DOHH2 (cell line): ENCODE data around the gene CERCAM.

Experiments used
- H3F3A ChIP-seq: fragments of 200-600 bp; sonication (generic), shearing (Covaris generic); 2 replicates; pipeline ENCODE4 v1.6.0; 2016; ENCODE audit warnings: antibody characterized with exemption, mild to moderate bottlenecking; ENCODE audit not compliant: control insufficient read depth, insufficient read depth
- H3K27ac ChIP-seq: fragments of 200-600 bp; sonication (generic); 2 replicates; pipeline ENCODE4 v1.5.1; 2014; ENCODE audit warnings: low read depth, mild to moderate bottlenecking, low read length, moderate library complexity
- H3K27me3 ChIP-seq: fragments of 200-600 bp; sonication (generic); 2 replicates; pipeline ENCODE4 v1.6.1; 2014; ENCODE audit warnings: mild to moderate bottlenecking, low read length, mixed read lengths; ENCODE audit not compliant: control insufficient read depth
- H3K36me3 ChIP-seq: fragments of 200-600 bp; sonication (generic); 2 replicates; pipeline ENCODE4 v1.6.1; 2014; ENCODE audit warnings: mild to moderate bottlenecking, low read length, moderate library complexity, mixed read lengths; ENCODE audit not compliant: control insufficient read depth
- H3K4me1 ChIP-seq: fragments of 200-600 bp; sonication (generic); 2 replicates; pipeline ENCODE4 v1.6.1; 2014; ENCODE audit warnings: mild to moderate bottlenecking, low read length, mixed read lengths; ENCODE audit not compliant: control insufficient read depth
- H3K4me2 ChIP-seq: fragments of 200-600 bp; sonication (generic); 2 replicates; pipeline ENCODE4 v1.6.0; 2014; ENCODE audit warnings: mild to moderate bottlenecking, low read length, moderate library complexity
- H3K4me3 ChIP-seq: fragments of 200-600 bp; sonication (generic); 2 replicates; pipeline ENCODE4 v1.5.1; 2014; ENCODE audit warnings: mild to moderate bottlenecking, low read length, mixed read lengths
- H3K79me2 ChIP-seq: fragments of 200-600 bp; sonication (generic); 2 replicates; pipeline ENCODE4 v1.6.1; 2014; ENCODE audit warnings: mild to moderate bottlenecking, low read length, mixed read lengths; ENCODE audit not compliant: control insufficient read depth
- H3K9me2 ChIP-seq: fragments of 200-600 bp; sonication (generic); replicated peaks from 2 replicates; pipeline ENCODE4 v1.6.1; 2014; ENCODE audit warnings: mild to moderate bottlenecking, low read length, mixed read lengths; ENCODE audit not compliant: control insufficient read depth
- H3K9me3 ChIP-seq: fragments of 200-600 bp; sonication (generic); 2 replicates; pipeline ENCODE4 v1.6.1; 2014; ENCODE audit warnings: antibody characterized with exemption, low read length, mixed read lengths; ENCODE audit not compliant: control insufficient read depth, insufficient read depth
- H4K20me1 ChIP-seq: fragments of 200-600 bp; sonication (generic); 2 replicates; pipeline ENCODE4 v1.6.0; 2014; ENCODE audit warnings: low read depth, mild to moderate bottlenecking, antibody characterized with exemption, low read length, moderate library complexity; ENCODE audit not compliant: control insufficient read depth, insufficient read depth
- CTCF ChIP-seq: fragments of 200-600 bp; sonication (generic); IDR thresholded peaks from one replicate; pipeline ENCODE4 v1.5.1; 2014; ENCODE audit warnings: antibody characterized with exemption, mild to moderate bottlenecking, low read depth, low read length; ENCODE audit not compliant: poor library complexity, severe bottlenecking
- EZH2phosphoT487 ChIP-seq: fragments of 200-600 bp; sonication (generic); IDR thresholded peaks from 2 replicates; pipeline ENCODE4 v1.6.1; 2017; ENCODE audit warnings: borderline replicate concordance, mild to moderate bottlenecking, antibody characterized with exemption, low read length, moderate library complexity, mixed read lengths

CERCAM gene

DNA sequence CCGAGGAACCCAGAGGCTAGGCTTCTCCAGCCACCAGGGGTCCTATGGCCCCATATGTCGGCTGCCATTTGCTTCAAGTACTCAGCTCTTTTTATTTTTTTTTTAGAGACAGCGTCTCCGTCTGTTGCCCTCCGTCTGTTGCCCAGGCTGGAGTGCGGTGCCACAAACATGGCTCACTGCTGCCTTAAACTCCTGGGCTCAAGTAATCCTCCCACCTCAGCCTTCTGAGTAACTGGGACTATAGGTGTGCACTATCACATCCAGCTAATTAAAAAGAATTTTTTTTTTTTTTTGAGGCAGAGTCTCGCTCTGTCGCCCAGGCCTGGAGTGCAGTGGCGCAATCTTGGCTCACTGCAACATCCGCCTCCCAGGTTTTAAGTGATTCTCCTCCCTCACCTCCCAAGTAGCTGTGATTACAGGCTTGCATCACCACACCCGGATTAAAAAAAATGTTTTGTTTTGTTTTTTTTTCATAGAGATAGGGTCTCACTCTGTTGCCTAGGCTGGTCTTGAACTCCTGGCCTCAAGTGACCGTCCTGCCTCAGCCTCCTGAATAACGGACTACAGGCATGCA, 8.9 kb downstream of the CERCAM start:
- Histone ChIP-seq H3K9me3 (no peaks in the 10 kb centered on the region), H3K79me2 (no peaks in the 10 kb centered on the region), H4K20me1 (no peaks in the 10 kb centered on the region), H3K4me3 (no peak overlapping the region), H3K27me3 (no peaks in the 10 kb centered on the region), H3F3A (no peaks in the 10 kb centered on the region), H3K36me3 (no peaks in the 10 kb centered on the region), H3K4me1 (no peaks in the 10 kb centered on the region), H3K9me2 (no peaks in the 10 kb centered on the region), H3K4me2 (no peak overlapping the region), H3K27ac (no peak overlapping the region)
- no peak for TF ChIP-seq CTCF
- no peak for TF ChIP-seq EZH2phosphoT487

DNA sequence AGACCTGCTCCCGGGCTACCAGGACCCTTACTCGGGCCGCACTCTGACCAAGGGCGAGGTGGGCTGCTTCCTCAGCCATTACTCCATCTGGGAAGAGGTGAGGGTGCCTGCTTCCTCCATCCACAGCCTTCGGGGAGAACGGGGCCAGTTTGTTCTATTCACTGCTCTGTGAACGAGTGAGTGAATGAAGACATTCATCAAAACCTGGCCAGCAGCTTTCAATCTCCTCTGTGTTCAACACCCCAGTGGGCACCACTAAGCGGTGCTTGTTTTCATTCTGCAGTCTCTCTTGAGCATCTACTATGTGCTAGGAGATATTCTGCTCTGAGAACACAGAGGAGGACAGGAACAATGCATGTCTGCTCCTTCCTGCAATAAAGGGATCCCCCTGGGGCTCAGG, 10.6 kb downstream of the CERCAM start:
- Histone ChIP-seq H3K27ac (no peak overlapping the region), H3K36me3 (no peaks in the 10 kb centered on the region), H3K27me3 (no peaks in the 10 kb centered on the region), H3K9me2 (no peaks in the 10 kb centered on the region), H3K4me2 (no peak overlapping the region), H3K4me1 (no peaks in the 10 kb centered on the region), H3F3A (no peaks in the 10 kb centered on the region), H3K79me2 (no peaks in the 10 kb centered on the region), H3K4me3 (no peak overlapping the region), H3K9me3 (no peaks in the 10 kb centered on the region), H4K20me1 (no peaks in the 10 kb centered on the region)
- TF ChIP-seq CTCF (no peak), EZH2phosphoT487 (no peak)

GRCh38 chr9:128434340-128434739, 13.7 kb downstream of the CERCAM start:
- TF ChIP-seq CTCF: no peak
- H3K27ac ChIP-seq: no peak overlapping the region
- no peaks in the 10 kb centered on the region for H3F3A ChIP-seq
- H3K4me3 ChIP-seq: no peak overlapping the region
- H3K9me3 ChIP-seq: no peaks in the 10 kb centered on the region
- no peaks in the 10 kb centered on the region for H3K9me2 ChIP-seq
- no peaks in the 10 kb centered on the region for H4K20me1 ChIP-seq
- H3K27me3 ChIP-seq: no peaks in the 10 kb centered on the region
- no peaks in the 10 kb centered on the region for H3K79me2 ChIP-seq
- peaks cover 8% of the 10 kb centered on the region for H3K4me1 ChIP-seq
- no peaks in the 10 kb centered on the region for H3K36me3 ChIP-seq
- no peak overlapping the region for H3K4me2 ChIP-seq
